GM23248 (cell line): ENCODE measurements around the gene BAZ1B. TPM values are rescaled to one million over a fixed set of nuclear protein-coding genes. Genes with fewer than 3 reads are reported as not detected.

ENCODE experiments used
- DNase-seq: peaks from one replicate; pipeline ENCODE4 v3.0.0-alpha.2; 2015
- H2AFZ ChIP-seq: fragments of 200-600 bp; sonication (generic); 2 replicates; pipeline ENCODE4 v1.6.1; 2016; ENCODE audit warnings: antibody characterized with exemption
- H3F3A ChIP-seq: fragments of 200-600 bp; sonication (generic); 2 replicates; pipeline ENCODE4 v1.6.1; 2016; ENCODE audit warnings: mild to moderate bottlenecking, antibody characterized with exemption, mixed run types; ENCODE audit not compliant: insufficient read depth
- H3K27ac ChIP-seq: fragments of 200-600 bp; sonication (generic); 2 replicates; pipeline ENCODE4 v1.5.1; 2016; ENCODE audit warnings: mild to moderate bottlenecking
- H3K27me3 ChIP-seq: fragments of 200-600 bp; sonication (generic); replicated peaks from 2 replicates; pipeline ENCODE4 v1.6.1; 2016; ENCODE audit warnings: mild to moderate bottlenecking; ENCODE audit not compliant: insufficient read depth
- H3K36me3 ChIP-seq: fragments of 200-600 bp; sonication (generic); 2 replicates; pipeline ENCODE4 v1.6.1; 2016; ENCODE audit warnings: low read depth, mild to moderate bottlenecking
- H3K4me1 ChIP-seq: fragments of 200-600 bp; sonication (generic); 2 replicates; pipeline ENCODE4 v1.6.1; 2016; ENCODE audit warnings: mild to moderate bottlenecking; ENCODE audit not compliant: insufficient read depth
- H3K4me2 ChIP-seq: fragments of 200-600 bp; sonication (generic); one replicate; pipeline ENCODE4 v1.6.1; 2016; ENCODE audit warnings: mild to moderate bottlenecking; ENCODE audit not compliant: unreplicated experiment
- H3K4me3 ChIP-seq: fragments of 200-600 bp; sonication (generic); 2 replicates; pipeline ENCODE4 v1.5.1; 2016; ENCODE audit warnings: mild to moderate bottlenecking
- H3K79me2 ChIP-seq: fragments of 200-600 bp; sonication (generic); 2 replicates; pipeline ENCODE4 v1.6.1; 2016; ENCODE audit warnings: mild to moderate bottlenecking; ENCODE audit not compliant: insufficient read depth
- H3K9ac ChIP-seq: fragments of 200-600 bp; sonication (generic); 2 replicates; pipeline ENCODE4 v1.6.1; 2016; ENCODE audit warnings: mild to moderate bottlenecking
- H3K9me2 ChIP-seq: fragments of 200-600 bp; sonication (generic); 2 replicates; pipeline ENCODE4 v1.6.1; 2016; ENCODE audit warnings: mixed run types, mild to moderate bottlenecking, moderate library complexity; ENCODE audit not compliant: insufficient read depth
- H3K9me3 ChIP-seq: fragments of 200-600 bp; sonication (generic); one replicate; pipeline ENCODE4 v1.6.1; 2017; ENCODE audit warnings: low read depth
- H4K20me1 ChIP-seq: fragments of 200-600 bp; sonication (generic); 2 replicates; pipeline ENCODE4 v1.6.0; 2016; ENCODE audit not compliant: insufficient read depth
- EZH2 ChIP-seq: fragments of 200-600 bp; sonication (generic); IDR thresholded peaks from 2 replicates; pipeline ENCODE4 v1.6.1; 2018; ENCODE audit warnings: antibody characterized with exemption, mild to moderate bottlenecking; ENCODE audit not compliant: insufficient read depth, poor library complexity, severe bottlenecking
- EZH2phosphoT487 ChIP-seq: fragments of 200-600 bp; sonication (generic); IDR thresholded peaks from 2 replicates; pipeline ENCODE4 v1.6.1; 2018; ENCODE audit warnings: antibody characterized with exemption, moderate library complexity, mild to moderate bottlenecking, low read depth; ENCODE audit not compliant: insufficient read depth
- WGBS, 2 experiments: methylation state at CpG; one replicate each; pipeline ENCODE4 v1.1.6; 2015 to 2017; ENCODE audit warnings: low lambda C conversion rate in 2 of 2, low coverage in 1 of 2; ENCODE audit errors: missing lambda C conversion rate in 2 of 2; 5-methylcytosine and 5-hydroxymethylcytosine counted together
- in situ Hi-C: fragments of 300-500 bp; cut with MboI; formaldehyde crosslinking; loops from 2 replicates; pipeline ENCODE4 v1.15.0; 2020
- polyA plus RNA-seq: library from polyadenylated mRNA; unstranded; fragments of >200 nt; fragmentation: Nextera tagmentation; extraction: Ambion mirVana; gene quantifications from 2 replicates; pipeline ENCODE4 v1.2.1, GENCODE V29; 2016
- total RNA-seq: library from RNA; depleted of rRNA; stranded (reverse); fragments of >200 nt; shearing (Covaris generic); gene quantifications from 2 replicates; pipeline ENCODE4 v1.2.3, GENCODE V29; 2014

The BAZ1B gene
- total and polyA plus RNA-seq, 2 experiments from 2014 or later: 24.0 to 41.8 TPM

- H3K4me3 ChIP-seq: no peak overlapping the region
- in situ Hi-C loops: no loop called here
- H3K9ac ChIP-seq: no peak overlapping the region
- peaks cover 47% of the 10 kb centered on the region for H3K36me3 ChIP-seq
- H3K9me2 ChIP-seq: no peaks in the 10 kb centered on the region
- H4K20me1 ChIP-seq: peaks cover 6% of the 10 kb centered on the region; the same call in 1 of the 2 replicates
- 98 to 100% methylated on average over 3 of the region's 3 CpGs for WGBS, 2 experiments
- H3K27ac ChIP-seq: no peak overlapping the region
- H3K4me2 ChIP-seq: no peak overlapping the region
- peaks cover 21% of the 10 kb centered on the region for H3F3A ChIP-seq
- H3K27me3 ChIP-seq: no peaks in the 10 kb centered on the region
- no peak for DNase-seq
- H3K9me3 ChIP-seq: no peaks in the 10 kb centered on the region
- H2AFZ ChIP-seq: no peak overlapping the region
- TF ChIP-seq EZH2 (no peak), EZH2phosphoT487 (no peak)
- H3K4me1 ChIP-seq: peaks cover 19% of the 10 kb centered on the region
- peaks cover 100% of the 10 kb centered on the region for H3K79me2 ChIP-seq
Observed at GRCh38 chr7:73515178-73515577, 6.9 kb downstream of the BAZ1B start.

GRCh38 chr7:73512018-73512780, 9.9 kb downstream of the BAZ1B start:
- DNase-seq: no peak
- WGBS, 2 experiments: 75 to 79% methylated on average over 8 of the region's 8 CpGs

GRCh38 chr7:73509463-73509862, 12.6 kb downstream of the BAZ1B start:
- H3K36me3 ChIP-seq: peaks cover 77% of the 10 kb centered on the region
- H3K4me2 ChIP-seq: no peak overlapping the region
- no peak overlapping the region for H3K9ac ChIP-seq
- no peaks in the 10 kb centered on the region for H3F3A ChIP-seq
- TF ChIP-seq EZH2phosphoT487 (no peak), EZH2 (no peak)
- no peak overlapping the region for H3K4me3 ChIP-seq
- no peak for DNase-seq
- H3K27ac ChIP-seq: no peak overlapping the region
- no peaks in the 10 kb centered on the region for H3K4me1 ChIP-seq
- H3K9me2 ChIP-seq: no peaks in the 10 kb centered on the region
- in situ Hi-C loops: no loop called here
- H3K27me3 ChIP-seq: no peaks in the 10 kb centered on the region
- no peak overlapping the region for H2AFZ ChIP-seq
- H3K9me3 ChIP-seq: no peaks in the 10 kb centered on the region
- peaks cover 100% of the 10 kb centered on the region for H3K79me2 ChIP-seq
- no peaks in the 10 kb centered on the region; the same call in 1 of the 2 replicates for H4K20me1 ChIP-seq
- WGBS, 2 experiments: 82 to 90% methylated on average over 5 of the region's 5 CpGs

More at GRCh38 chr7:73512018-73512780, 9.9 kb downstream of the BAZ1B start:
- Histone ChIP-seq H2AFZ (no peak overlapping the region), H4K20me1 (no peaks in the 10 kb centered on the region; the same call in 1 of the 2 replicates), H3F3A (no peaks in the 10 kb centered on the region), H3K79me2 (peaks cover 100% of the 10 kb centered on the region), H3K4me3 (no peak overlapping the region), H3K36me3 (peaks cover 63% of the 10 kb centered on the region), H3K27me3 (no peaks in the 10 kb centered on the region), H3K27ac (no peak overlapping the region), H3K4me2 (no peak overlapping the region), H3K9me3 (no peaks in the 10 kb centered on the region), H3K9me2 (no peaks in the 10 kb centered on the region), H3K9ac (no peak overlapping the region), H3K4me1 (no peaks in the 10 kb centered on the region)
- TF ChIP-seq EZH2 (no peak), EZH2phosphoT487 (no peak)
- in situ Hi-C loops: no loop called here

GRCh38 chr7:73507556-73507955, 14.5 kb downstream of the BAZ1B start:
- Histone ChIP-seq H3K27me3 (no peaks in the 10 kb centered on the region), H3K4me3 (no peak overlapping the region), H3K9me2 (no peaks in the 10 kb centered on the region), H3K4me2 (no peak overlapping the region), H3K9ac (no peak overlapping the region), H3K36me3 (peaks cover 77% of the 10 kb centered on the region), H3K79me2 (peaks cover 100% of the 10 kb centered on the region), H4K20me1 (no peaks in the 10 kb centered on the region; the same call in 1 of the 2 replicates), H3K9me3 (no peaks in the 10 kb centered on the region), H3K27ac (no peak overlapping the region), H2AFZ (no peak overlapping the region), H3F3A (no peaks in the 10 kb centered on the region), H3K4me1 (no peaks in the 10 kb centered on the region)
- WGBS, 2 experiments: 98 to 100% methylated on average over 2 of the region's 2 CpGs
- peak; percentile 20 for DNase-seq
- TF ChIP-seq EZH2phosphoT487 (no peak), EZH2 (no peak)
- in situ Hi-C loops: no loop called here
